GM12864 (cell line): Measurements from ENCODE around the gene DZIP3.

Experiments used
- DNase-seq: peaks from one replicate; pipeline ENCODE4 v3.0.0-alpha.2; 2011; ENCODE audit warnings: low read depth
- H3K4me3 ChIP-seq: 2 replicates; pipeline ENCODE4 v1.5.1; 2011; ENCODE audit warnings: mild to moderate bottlenecking, low read depth, low read length, control low read depth
- TF ChIP-seq, protein P1 (sequence below): IDR thresholded peaks from 2 replicates; pipeline ENCODE4 v1.5.1; 2011; ENCODE audit warnings: low read depth, mild to moderate bottlenecking, moderate library complexity, low read length, control low read depth, inconsistent platforms; ENCODE audit errors: missing control alignments

Gene DZIP3

DNA sequence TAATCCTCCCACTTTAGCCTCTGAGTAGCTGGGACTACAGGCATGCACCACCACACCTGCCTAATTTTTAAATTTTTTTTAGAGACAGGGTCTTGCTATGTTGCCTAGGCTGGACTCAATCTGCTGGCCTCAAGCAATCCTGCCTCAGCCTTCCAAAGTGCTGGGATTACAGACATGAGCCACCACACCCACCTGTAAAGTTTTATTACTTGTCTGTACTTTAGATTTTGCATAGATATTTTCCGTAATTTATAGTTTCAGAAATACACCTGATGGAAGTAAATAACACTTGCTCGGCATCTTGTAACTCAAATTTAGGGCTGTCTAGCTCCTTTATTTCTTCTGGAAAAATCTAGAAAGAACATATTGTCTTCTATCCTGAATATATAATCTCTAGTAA, 5.8 kb downstream of the DZIP3 start:
- TF ChIP-seq, protein P1, sequence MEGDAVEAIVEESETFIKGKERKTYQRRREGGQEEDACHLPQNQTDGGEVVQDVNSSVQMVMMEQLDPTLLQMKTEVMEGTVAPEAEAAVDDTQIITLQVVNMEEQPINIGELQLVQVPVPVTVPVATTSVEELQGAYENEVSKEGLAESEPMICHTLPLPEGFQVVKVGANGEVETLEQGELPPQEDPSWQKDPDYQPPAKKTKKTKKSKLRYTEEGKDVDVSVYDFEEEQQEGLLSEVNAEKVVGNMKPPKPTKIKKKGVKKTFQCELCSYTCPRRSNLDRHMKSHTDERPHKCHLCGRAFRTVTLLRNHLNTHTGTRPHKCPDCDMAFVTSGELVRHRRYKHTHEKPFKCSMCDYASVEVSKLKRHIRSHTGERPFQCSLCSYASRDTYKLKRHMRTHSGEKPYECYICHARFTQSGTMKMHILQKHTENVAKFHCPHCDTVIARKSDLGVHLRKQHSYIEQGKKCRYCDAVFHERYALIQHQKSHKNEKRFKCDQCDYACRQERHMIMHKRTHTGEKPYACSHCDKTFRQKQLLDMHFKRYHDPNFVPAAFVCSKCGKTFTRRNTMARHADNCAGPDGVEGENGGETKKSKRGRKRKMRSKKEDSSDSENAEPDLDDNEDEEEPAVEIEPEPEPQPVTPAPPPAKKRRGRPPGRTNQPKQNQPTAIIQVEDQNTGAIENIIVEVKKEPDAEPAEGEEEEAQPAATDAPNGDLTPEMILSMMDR, result no peak
- DNase-seq, result no peak
- no peak overlapping the region for H3K4me3 ChIP-seq

DNA sequence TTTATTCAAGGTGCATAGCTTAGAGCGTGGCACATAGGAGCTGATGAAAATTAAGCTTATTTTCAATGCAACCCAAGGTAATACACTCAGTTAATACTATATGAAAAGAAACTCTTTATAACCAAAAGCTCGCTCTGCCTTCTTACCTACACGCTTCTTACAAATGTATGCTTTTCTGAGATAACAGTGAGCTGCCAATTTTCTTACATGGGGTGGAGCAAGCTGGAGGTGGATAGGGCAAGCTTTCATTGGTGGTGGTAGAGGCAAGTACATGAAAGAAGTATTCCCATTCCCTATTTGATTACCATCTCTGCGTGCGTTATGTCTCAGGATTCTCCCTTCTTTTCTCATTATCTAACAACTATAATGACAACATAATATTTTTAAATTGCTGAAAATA, 8.9 kb downstream of the DZIP3 start:
- TF ChIP-seq, protein P1, result no peak
- no peak for DNase-seq

DNA sequence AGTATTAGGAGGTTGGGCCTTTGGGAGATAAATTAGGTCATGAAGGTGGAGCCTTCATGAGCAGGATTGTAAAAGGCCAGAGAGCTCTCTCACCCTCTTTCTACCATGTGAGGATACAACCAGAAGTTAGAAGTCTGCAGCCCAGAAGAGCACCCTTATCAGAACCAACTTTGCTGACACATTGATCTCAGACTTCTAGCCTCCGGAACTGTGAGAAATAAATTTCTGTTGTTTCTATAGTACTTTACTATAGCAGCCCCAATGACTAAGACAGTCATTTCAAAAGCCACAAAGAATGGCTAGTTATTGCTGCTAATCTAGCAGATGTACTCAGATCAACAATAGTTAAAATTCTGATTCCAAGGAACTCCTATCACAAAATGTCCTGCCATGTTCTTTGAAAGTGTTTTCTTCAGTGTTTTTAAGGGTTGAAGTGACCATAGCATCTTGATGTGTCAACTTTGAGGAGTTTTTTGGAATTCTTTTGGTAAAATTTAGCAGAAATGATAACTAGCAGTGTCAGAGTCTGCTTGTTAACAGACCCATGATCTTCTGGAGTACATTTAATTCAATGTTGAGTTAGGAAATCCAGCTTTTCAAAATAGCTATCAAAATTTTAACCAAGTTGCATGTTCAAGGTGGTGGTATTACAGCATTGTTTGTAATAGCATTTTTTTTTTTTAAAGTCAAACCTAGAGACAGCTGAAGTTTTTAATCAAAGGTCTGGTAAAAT, 10.3 kb downstream of the DZIP3 start:
- no peak for DNase-seq
- H3K4me3 ChIP-seq, result no peak overlapping the region
- TF ChIP-seq, protein P1, result no peak

More for the DNA sequence above, 8.9 kb downstream of the DZIP3 start:
- H3K4me3 ChIP-seq, result no peak overlapping the region

DNA sequence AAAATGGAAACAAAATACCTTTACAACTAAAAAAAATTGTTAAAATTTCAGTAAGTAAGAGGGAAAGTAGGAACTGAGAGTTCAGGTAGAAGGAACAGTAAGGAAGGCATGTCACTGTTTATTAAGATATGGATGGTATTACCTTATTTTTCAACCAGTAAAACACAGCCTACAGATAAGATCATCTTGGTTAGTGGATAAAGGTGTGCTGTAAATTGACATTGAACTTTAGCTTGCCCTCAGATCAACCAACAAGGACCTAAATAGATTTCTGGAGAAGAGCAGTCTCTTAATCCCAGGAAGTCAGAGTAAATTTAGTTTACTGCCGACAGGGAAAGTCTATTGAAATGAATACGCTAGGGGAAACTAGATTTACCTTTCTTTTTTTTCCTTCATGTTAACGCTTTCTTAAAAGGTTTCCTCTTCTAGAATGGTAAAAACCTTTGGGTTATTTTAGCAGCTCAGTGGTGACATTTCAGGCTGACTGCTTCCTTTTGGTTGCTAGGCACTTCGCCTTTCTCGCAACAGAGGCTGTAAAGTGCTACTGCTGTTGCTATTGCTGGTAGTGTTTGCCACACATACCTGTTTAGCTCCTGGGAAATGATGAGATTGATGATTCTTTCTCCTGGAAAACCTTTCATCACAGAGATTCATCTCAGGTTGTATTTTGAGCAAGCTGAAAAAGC, 12.9 kb downstream of the DZIP3 start:
- TF ChIP-seq, protein P1, result no peak
- H3K4me3 ChIP-seq, result no peak overlapping the region

GRCh38 chr3:108602935-108603294, 13.4 kb downstream of the DZIP3 start:
- no peak for DNase-seq
- no peak overlapping the region for H3K4me3 ChIP-seq
- TF ChIP-seq, protein P1, result no peak

More for the DNA sequence above, 12.9 kb downstream of the DZIP3 start:
- DNase-seq, result no peak

DNA sequence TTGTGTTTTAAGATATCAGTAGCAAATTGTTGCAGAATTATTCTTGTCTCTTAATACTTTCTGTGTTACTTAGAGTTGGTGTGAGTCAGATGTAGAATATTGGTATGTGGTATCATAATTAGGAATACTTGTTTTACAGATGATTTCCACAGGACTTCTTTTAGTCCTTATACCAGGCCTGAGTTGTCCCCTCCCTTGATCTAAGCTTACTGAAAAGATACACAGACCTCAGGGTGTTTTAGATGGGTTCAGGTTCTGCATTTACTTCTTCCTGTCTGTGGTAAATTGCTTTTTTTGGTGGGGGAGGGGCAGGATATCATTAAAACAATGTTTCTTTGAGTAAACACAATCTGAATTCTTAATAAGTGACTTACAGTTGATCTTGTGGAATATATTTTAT, 14.2 kb downstream of the DZIP3 start:
- TF ChIP-seq, protein P1, result no peak
- no peak for DNase-seq

GRCh38 chr3:108605028-108605427, 15.5 kb downstream of the DZIP3 start:
- H3K4me3 ChIP-seq, result no peak overlapping the region
- no peak for DNase-seq
- TF ChIP-seq, protein P1, result no peak

More for the DNA sequence above, 14.2 kb downstream of the DZIP3 start:
- no peak overlapping the region for H3K4me3 ChIP-seq
